HG03439 (cell line): Measurements from ENCODE around the gene RTN4RL2.

Source experiments
- ATAC-seq: cut with Tn5 transposase; IDR thresholded peaks from one replicate; pipeline ENCODE4 v1.9.1; 2021; ENCODE audit warnings: mild to moderate bottlenecking, moderate library complexity; ENCODE audit not compliant: unreplicated experiment

The RTN4RL2 gene

DNA sequence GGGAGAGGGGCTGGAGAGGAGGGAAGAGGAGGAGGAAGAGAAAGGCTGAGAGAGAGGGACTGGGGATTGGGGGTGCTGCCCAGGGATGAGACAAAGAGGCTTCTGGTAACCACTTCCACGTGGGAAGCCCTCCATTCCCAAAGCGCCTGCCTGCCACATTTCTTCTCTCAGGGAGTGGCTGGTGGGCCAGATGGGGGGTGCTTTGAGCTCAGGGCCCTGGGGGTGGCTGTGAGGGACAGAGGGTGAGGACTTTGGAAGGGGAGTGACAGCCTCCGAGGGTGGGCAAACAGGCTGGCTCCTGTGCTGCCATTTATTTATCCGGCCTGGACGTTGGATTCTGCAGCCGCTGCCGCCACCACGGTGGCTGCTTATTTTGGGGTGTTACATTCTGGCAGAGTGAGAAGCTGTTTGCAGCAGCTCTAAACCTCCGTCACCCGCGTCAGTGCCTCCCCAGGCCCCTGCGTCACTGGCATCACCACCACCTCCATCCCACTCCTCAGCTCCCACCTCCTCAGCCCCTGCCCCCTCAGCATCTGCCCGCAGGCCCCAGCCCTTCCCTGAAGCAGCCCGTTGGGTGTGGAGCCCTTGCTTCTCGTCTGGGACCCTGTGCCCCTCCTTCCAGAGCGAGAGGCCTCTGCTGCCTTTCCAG lies 1.6 kb downstream of the RTN4RL2 start:
- ATAC-seq: no peak

DNA sequence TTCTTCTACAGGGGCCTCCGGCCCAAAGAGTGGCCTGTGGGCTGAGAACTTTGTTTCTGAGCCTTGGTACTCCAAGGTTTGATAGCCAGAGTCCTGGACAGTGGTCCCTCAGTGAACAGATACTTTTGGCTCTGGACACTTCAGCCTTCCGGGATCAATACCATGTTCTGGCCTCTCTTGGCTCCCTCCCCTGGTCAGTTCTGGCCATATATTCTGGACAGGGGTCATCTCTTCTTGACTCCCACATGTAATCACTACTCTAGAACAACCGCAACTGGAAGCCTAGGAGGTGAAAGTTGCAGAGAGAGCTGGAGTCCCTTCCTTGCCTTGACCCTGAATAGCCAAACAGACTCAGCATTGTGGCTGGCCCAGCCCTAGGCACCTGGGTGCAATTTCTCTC lies 2.3 kb downstream of the RTN4RL2 start:
- no peak for ATAC-seq

DNA sequence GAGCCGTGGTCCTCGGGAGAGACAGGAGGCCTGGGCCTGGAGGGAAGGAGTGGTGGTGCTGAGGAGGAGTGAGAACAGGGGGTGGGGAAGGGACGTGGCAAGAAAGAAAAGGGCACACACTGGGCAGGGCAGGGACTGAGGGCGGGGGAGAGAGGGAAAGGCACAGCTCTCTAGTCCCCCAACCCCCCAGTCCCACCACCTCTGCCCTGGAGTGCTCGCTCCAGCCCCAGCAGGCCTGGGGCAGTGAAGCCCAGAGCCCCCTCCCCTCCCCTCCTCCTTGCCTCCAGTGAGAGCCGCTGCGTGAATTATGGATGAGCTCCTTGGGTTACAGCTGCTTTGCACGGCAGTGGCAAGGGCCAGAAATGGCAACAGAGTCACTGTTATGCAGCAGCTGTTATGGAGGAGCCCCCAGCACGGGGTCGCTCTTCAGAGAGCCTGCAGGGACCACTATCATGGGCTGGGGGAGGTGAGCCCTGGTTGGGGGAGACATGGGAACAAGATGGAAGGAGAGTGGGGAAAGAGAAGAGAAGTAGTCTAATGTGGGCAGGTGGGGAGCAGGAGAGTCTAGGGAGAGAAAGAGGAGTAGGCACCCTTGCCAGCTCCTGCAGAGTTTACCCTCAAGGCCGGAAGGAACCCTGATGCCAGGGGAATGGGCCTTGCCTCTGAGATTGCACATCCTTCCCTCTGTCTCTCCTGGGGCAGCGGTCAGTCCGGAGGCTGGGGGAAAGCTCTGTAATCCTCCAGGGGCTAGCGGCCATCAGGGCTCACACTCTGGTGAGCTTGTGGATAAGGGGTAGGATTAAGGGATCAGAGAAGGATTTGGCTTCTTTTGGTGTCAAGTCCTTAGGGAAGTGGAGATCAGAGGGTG lies 3.6 kb downstream of the RTN4RL2 start:
- ATAC-seq: no peak

DNA sequence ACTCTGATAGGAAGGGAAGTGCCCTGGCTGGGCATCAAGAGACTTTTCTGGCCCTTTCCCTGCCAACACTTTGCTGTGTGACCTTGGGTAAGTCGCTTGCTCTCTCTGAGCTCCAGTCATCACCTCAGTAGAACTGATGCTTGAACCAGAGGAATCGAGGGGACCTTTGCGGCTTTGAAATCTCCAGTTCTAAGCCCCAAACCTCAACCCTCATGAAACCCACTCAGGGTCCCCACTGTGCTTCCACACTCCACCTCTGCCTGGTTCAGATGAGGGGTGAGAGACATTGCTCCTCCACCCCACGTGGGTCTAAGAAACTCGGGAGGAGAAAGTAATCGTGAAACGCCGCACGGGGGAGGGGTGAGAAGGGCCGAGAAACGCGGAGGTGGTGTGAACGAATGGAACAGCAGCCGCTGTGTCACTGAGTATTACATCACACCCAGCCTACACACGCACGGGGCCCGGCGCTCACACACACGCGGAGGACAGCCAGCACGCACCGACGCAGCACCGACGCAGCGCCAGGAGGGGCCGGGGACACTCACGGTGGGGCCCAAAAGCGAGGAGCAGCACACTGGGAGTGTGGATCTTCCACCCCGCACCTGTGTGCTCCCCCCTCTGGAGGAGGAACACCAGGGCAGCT lies 4.3 kb downstream of the RTN4RL2 start:
- no peak for ATAC-seq

DNA sequence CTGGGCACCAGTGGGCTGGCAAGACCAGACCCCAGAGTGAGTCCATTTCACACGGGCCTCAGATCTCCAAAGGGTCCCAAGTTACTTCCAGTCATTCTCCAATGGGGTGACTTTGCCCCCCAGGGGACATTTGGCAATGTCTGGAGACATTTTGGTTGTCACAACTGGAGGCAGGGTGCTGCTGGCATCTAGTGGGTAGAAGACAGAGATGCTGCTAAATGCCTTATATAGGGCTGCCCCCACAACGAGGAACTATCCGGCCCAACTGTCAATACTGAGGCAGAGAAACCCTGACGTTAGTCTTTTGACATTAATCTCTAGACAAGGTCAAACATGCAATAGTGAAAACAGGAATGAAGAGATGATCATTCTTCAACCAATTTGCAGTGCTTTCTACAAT lies 6.4 kb downstream of the RTN4RL2 start:
- ATAC-seq: no peak

DNA sequence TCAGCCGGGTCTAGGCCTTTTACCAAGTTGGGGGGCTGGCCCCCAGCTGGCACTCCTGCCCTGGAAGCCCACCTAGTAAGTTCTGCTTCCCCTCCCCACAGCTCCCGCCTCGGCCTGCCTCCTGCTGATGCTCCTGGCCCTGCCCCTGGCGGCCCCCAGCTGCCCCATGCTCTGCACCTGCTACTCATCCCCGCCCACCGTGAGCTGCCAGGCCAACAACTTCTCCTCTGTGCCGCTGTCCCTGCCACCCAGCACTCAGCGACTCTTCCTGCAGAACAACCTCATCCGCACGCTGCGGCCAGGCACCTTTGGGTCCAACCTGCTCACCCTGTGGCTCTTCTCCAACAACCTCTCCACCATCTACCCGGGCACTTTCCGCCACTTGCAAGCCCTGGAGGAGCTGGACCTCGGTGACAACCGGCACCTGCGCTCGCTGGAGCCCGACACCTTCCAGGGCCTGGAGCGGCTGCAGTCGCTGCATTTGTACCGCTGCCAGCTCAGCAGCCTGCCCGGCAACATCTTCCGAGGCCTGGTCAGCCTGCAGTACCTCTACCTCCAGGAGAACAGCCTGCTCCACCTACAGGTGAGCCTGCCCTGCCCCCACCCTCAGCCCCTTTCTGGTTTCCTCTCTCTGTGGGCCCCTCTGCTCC lies 7.3 kb downstream of the RTN4RL2 start:
- ATAC-seq: no peak

DNA sequence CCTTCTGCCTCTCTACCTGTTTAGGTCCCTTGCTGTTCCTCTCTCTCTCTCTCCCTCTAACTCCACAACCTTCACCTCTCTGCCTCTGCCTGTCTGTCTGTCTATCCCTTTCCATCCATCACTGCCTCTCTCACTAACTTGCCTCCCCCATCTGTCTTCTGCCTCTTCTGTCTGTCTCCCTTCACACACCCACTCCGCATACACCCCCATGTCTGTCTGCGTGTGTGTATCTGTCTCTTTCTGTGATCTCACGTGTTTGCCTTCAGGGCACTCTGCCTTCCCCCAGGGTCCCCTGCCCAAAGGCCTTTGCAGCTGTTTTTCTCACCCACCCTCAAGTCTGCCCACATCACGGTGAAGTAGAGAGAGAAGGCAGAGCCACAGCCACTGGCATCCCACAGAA lies 7.9 kb downstream of the RTN4RL2 start:
- ATAC-seq: no peak

DNA sequence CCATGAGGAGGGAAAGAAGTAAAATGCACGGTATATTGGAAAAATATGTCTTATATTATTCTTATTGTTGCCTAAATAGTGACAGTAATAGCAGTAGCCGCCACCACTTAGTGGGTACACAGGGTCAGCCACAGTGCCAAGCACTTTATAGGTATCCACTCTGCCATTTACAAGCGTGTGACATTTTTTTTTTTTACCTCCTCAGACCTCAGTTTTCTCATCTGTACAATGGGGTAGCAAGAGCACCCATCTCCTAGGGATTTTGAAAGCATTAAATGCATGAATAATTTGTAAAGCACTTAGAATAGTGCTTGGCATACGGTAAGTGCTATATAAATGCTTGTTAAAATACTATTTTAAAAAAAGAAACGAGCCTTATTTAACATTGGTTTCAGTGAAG lies 8.9 kb downstream of the RTN4RL2 start:
- ATAC-seq: no peak

DNA sequence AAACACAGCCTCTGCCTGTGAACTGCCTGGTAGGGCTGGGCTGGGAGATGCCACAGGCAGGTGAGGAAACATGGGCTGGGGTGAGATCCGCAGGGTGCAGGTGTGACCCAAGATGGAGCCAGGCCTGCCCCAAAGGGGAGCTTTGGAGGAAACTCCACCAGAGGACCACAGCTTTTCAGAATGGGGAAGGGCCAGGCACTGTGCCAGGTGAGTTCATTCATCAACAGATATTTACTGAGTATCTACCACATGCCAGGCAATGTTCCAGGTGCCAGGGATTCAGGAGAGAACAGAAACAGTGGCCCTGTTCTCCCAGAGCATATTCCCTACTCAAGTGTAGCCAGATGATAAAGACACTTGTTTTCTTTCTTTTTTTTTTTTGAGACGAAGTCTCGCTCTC lies 11.2 kb downstream of the RTN4RL2 start:
- ATAC-seq: no peak

DNA sequence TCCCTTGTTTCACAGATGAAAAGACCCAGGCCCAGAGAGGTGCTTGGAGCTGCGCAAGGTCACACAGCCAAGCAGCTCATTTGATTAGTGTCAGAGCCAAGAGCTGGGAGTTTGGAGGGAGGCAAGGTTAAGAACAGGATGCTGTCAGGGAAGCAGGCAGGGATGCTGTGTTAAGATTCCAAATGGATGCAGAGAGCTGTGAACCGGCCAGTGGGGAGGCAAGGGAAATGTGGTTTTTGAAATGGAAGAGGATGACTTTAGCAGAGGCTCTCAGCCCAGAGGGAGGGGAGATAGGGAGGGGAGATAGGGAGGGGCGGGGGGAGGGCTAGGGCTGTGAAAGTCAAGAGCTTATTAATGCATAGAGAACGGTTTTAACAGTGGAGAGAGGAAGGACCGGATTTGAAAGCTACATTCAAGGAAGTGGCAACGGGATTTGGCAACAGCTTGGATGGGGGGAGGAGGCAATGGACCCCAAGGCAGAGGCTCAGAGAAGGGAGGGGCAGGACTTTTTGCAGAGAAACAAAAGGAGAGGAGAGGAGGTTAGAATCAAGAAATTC lies 13.0 kb downstream of the RTN4RL2 start:
- ATAC-seq: no peak

DNA sequence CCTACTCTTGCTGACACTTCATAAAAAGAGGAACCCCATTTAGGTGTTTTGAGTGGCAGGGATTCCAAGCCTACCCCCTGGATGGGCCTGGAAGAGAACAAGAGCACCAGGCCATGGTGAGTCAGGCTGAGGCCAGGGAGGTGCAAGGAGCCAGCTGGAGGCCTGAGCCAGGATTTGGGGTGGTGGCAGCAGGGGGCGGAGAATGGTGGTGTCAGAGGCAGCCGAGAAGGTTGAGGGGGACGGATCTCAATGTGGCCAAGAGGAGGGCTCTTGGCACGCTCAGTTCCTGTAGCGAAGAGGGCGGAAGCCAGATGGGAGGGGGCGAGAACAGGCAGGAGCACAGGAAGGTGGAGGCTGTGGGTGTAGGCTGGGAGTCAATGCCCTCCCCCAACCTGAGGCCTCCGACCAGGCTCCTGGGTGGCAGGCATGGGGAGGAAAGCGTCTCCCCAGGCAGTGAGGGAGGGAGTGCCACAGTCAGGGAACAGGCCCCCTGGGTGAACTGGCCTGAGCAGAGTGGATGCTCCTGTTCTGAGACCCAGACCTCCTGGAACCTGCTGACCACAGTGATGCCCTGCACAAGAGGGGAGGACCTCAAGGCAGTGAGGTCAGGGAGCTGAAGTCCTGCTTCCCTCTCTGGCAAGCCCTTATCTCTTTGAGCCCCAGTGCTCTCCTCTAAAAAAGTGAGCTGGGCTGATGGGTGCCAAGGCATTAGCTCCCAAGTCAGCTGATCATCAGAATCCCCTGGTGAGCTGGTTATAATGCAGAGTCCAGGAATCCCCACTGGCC lies 13.9 kb downstream of the RTN4RL2 start:
- no peak for ATAC-seq

DNA sequence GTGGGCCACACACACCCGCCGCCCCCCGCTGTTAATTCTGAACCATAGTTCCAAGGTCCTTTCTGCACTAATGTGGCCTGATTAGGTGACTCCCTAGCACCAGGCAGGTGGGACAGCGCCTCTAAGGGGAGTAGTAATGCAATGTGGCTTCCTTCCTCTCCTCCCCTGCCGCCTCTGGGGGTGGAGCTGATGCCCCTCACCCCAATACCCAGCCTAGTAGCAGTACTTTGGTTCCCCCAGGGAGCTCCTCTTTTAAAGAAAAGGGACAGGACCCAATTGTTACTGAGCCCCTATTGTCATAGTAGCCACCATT lies 14.4 kb downstream of the RTN4RL2 start:
- ATAC-seq: no peak

DNA sequence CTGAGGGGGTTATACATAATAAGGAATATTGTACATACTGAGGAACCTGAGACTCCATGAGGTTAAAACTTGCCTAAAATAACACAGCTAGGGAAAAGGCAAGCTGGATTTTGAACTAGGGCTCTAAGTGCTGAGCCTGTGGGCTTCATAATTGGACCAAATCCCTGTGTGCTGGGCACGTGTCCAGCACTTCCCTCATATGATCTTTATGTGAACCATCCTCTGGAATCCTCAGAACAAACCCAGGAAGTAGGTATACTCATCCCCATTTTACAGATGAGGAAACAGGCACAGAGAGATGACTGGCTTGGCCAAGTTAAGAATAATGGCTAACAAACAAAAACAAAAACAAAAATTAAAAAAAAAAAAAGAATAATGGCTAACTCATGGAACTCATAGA lies 14.9 kb downstream of the RTN4RL2 start:
- ATAC-seq: no peak

DNA sequence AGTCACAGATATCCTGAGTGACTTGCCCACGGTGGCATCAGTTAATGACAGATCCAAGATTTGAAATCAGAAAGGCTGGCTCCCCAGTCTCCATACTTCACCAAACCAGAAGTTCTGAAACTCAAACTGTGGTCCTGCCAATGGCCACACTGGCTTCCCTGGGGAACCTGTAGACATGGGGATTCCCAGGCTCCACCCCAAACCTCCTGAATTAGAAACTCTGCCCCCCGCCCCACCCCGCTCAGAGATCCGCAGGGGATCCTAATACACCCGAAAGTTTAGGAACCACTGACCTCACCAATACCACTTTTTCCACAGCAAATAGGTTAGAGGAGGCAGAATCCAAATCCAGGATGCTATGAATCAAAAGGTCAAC lies 15.3 kb downstream of the RTN4RL2 start:
- no peak for ATAC-seq

DNA sequence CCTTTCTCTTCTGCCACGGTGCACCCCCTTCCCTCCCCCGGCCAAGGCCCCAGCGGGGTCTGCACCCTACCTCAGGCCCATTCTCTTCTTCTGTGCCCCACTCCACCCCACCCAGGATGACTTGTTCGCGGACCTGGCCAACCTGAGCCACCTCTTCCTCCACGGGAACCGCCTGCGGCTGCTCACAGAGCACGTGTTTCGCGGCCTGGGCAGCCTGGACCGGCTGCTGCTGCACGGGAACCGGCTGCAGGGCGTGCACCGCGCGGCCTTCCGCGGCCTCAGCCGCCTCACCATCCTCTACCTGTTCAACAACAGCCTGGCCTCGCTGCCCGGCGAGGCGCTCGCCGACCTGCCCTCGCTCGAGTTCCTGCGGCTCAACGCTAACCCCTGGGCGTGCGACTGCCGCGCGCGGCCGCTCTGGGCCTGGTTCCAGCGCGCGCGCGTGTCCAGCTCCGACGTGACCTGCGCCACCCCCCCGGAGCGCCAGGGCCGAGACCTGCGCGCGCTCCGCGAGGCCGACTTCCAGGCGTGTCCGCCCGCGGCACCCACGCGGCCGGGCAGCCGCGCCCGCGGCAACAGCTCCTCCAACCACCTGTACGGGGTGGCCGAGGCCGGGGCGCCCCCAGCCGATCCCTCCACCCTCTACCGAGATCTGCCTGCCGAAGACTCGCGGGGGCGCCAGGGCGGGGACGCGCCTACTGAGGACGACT lies 15.9 kb downstream of the RTN4RL2 start:
- peak; percentile 38 for ATAC-seq

DNA sequence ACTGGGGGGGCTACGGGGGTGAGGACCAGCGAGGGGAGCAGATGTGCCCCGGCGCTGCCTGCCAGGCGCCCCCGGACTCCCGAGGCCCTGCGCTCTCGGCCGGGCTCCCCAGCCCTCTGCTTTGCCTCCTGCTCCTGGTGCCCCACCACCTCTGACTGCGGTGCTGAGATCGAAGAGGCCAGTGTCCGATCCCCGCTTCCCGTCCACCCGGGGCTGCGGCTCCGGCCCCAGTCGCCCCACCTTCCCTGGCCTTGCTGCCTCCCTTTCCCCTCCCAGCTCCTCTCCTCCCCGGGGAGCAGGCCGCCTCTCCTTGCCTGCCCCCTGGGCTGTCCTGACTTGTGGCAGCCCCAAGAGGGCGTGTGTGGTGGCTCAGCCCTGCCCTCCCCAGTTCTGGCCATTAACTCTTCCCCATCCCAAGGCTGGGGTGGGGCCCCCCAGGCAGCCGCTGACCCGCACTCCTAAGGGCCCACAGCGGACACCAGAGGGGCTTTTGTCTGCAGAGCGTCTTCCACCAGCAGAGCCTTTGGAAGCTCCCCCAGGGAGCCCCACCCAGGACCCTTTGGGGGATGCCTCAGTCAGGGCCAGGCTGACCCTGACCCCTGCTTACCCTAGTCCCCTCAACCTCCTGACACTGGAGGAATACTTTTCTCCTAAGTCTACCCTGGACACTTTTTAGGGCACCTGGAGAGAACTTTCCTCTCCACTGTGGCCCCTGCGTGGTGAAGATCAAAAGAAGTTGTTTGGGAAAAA lies 16.6 kb downstream of the RTN4RL2 start:
- peak; percentile 37 for ATAC-seq

DNA sequence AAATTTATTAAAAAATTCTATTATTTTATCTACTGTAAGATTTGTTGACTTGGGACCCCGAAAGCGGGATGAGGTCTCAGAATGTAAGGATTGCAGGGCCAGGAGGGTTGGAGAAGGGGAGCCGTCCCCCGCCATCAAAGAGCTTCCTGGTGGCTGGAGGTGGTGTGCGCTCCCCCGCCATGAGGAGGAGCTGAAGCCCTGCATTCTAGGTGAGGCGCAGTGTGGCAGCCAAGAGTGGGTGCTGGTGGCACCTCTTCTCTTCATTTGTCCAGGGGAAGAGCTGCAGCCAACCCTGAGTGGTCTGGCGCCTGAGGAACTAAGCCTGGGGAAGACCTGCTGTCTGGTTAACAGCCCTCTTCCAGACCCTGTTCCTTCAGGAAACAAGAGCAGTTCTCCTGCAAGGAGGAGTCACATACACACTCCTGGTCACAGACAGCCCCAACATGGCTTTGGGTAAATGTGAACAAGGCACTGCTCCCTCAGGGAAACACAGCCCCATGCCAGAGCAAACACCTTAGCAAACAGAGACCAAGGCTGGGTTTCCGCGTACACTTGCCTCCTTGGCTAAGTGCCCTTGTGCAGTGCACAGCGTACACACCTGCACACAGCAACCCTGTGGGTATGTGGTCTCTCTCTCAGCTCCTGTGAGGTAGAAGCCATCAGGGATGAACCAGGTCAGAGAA lies 17.3 kb downstream of the RTN4RL2 start:
- no peak for ATAC-seq

DNA sequence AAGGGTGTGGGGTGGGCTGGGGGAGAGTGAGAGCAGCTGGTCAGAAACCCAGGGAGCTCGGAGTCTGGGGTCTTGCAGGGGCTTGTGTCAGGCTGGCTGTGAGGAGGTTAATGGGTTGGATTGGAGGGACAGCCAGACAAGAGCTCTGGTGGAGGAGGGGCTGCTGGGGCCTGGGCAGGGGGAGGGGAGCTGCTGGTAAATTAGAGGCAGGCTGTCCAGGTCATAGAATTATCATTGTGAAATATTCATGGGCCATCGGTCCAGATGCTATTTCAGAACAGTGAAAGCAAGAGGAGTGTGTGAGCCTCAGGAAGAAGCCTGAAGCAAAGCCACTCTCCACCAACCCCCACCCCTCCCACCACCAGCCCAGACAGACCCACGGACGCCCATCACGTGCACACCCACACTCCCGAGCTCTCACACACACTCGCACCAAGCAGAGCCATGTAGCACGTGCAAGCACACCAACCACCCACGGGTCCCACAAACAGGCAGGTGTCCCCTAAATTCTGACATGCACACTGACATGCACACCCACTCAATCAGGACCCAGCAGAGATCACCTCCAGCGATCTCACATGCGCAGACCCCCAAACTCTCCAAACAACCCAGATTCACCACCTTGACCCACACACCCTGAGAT lies 18.8 kb downstream of the RTN4RL2 start:
- no peak for ATAC-seq
